Astrocyte of the cerebellum (primary cell): ENCODE data around the gene WNK2.
"Not testable (repeated sequence)": the region's sequence is repeated elsewhere in the genome, so short reads cannot be mapped to it uniquely, and the experiment has no call there.

Source experiments
- DNase-seq: peaks from one replicate; pipeline ENCODE4 v3.0.0-alpha.2; 2011; ENCODE audit warnings: low read depth
- H3K4me3 ChIP-seq: 2 replicates; pipeline ENCODE4 v1.5.1; 2011; ENCODE audit warnings: mild to moderate bottlenecking, low read depth, low read length, moderate library complexity
- CTCF ChIP-seq: IDR thresholded peaks from 2 replicates; pipeline ENCODE4 v1.5.1; 2012; ENCODE audit warnings: low read length, low read depth, moderate library complexity, mild to moderate bottlenecking; ENCODE audit errors: missing control alignments
- in situ Hi-C: cut with HindIII; loops from 2 replicates; pipeline ENCODE4 v1.10.0; 2017; ENCODE audit warnings: low sequenced_read_pairs

WNK2 gene

GRCh38 chr9:93246111-93246510 lies 62.2 kb downstream of the WNK2 start:
- no peak for TF ChIP-seq CTCF
- DNase-seq = no peak
- no peak overlapping the region for H3K4me3 ChIP-seq
- in situ Hi-C loops = no loop called here

GRCh38 chr9:93246526-93246925 lies 62.6 kb downstream of the WNK2 start:
- in situ Hi-C loops = no loop called here
- no peak overlapping the region for H3K4me3 ChIP-seq
- DNase-seq = no peak
- TF ChIP-seq CTCF = no peak

GRCh38 chr9:93247099-93247865 lies 63.3 kb downstream of the WNK2 start:
- TF ChIP-seq CTCF = no peak

GRCh38 chr9:93247892-93248291 lies 64.0 kb downstream of the WNK2 start:
- TF ChIP-seq CTCF = no peak
- DNase-seq = no peak
- in situ Hi-C loops = no loop called here
- no peak overlapping the region for H3K4me3 ChIP-seq

More at GRCh38 chr9:93247099-93247865, 63.3 kb downstream of the WNK2 start:
- no peak for DNase-seq
- in situ Hi-C loops = no loop called here
- H3K4me3 ChIP-seq = no peak overlapping the region

- DNase-seq = no peak
- no peak overlapping the region for H3K4me3 ChIP-seq
- TF ChIP-seq CTCF = no peak
- in situ Hi-C loops = no loop called here
Measured at GRCh38 chr9:93248386-93249040, 64.6 kb downstream of the WNK2 start.

GRCh38 chr9:93250185-93250584 lies 66.2 kb downstream of the WNK2 start:
- no peak overlapping the region for H3K4me3 ChIP-seq
- TF ChIP-seq CTCF = no peak
- in situ Hi-C loops = no loop called here
- no peak for DNase-seq

GRCh38 chr9:93251309-93251708 lies 67.4 kb downstream of the WNK2 start:
- DNase-seq, H3K4me3 ChIP-seq, in situ Hi-C loops: not testable (repeated sequence)
